Activated B cell treated with CpG ODN at 0.5 μM for 24 hours (primary cell): ENCODE data around the gene GP5. TPM values are rescaled to one million over a fixed set of nuclear protein-coding genes. Genes with fewer than 3 reads are reported as not detected.

Source experiments
- ATAC-seq: fragments of 200-7000 bp; cut with Tn5 transposase; one replicate; pipeline ENCODE4 v1.10.0; 2021; ENCODE audit warnings: low read depth, mild to moderate bottlenecking, moderate library complexity
- CTCF ChIA-PET: fragments of 350-600 bp; sonication (Branson Sonifier 250); formaldehyde crosslinking; loops from one replicate; lab custom pipeline; 2021; ENCODE audit warnings: antibody characterized with exemption; lab: Charles Lee
- POLR2A ChIA-PET: fragments of 350-600 bp; sonication (Branson Sonifier 250); formaldehyde crosslinking; loops from one replicate; lab custom pipeline; 2021; ENCODE audit warnings: antibody characterized with exemption; lab: Charles Lee
- DNase-seq: peaks from one replicate; pipeline ENCODE4 v3.0.0; 2022
- H3K27ac Mint-ChIP-seq: one replicate; pipeline ENCODE4 v1.8.0; 2020; ENCODE audit warnings: mixed read lengths
- H3K27me3 Mint-ChIP-seq: one replicate; pipeline ENCODE4 v1.8.0; 2021; ENCODE audit warnings: mixed read lengths
- H3K36me3 Mint-ChIP-seq: one replicate; pipeline ENCODE4 v1.8.0; 2021; ENCODE audit warnings: low read depth, mixed read lengths
- H3K4me1 Mint-ChIP-seq: one replicate; pipeline ENCODE4 v1.8.0; 2021; ENCODE audit warnings: mixed read lengths
- H3K4me3 Mint-ChIP-seq: one replicate; pipeline ENCODE4 v1.8.0; 2020; ENCODE audit warnings: mild to moderate bottlenecking, mixed read lengths
- H3K9me3 Mint-ChIP-seq: one replicate; pipeline ENCODE4 v1.8.0; 2020; ENCODE audit warnings: mixed read lengths
- intact Hi-C: fragments of 100-400 bp; cut with micrococcal nuclease; formaldehyde crosslinking; loops from one replicate; pipeline ENCODE4 v1.15.1; 2024
- total RNA-seq: library from RNA; stranded (reverse); gene quantifications from 2 replicates; pipeline ENCODE4 v1.2.3, GENCODE V29; 2022
- TF ChIP-seq, protein P1 (sequence below): fragments of 200-600 bp; IDR thresholded peaks from one replicate; pipeline ENCODE4 v1.8.0; 2022; ENCODE audit warnings: antibody characterized with exemption, mild to moderate bottlenecking

GP5 gene
- total RNA-seq, 1 donor from 2014 or later, result 0.18 TPM

DNA sequence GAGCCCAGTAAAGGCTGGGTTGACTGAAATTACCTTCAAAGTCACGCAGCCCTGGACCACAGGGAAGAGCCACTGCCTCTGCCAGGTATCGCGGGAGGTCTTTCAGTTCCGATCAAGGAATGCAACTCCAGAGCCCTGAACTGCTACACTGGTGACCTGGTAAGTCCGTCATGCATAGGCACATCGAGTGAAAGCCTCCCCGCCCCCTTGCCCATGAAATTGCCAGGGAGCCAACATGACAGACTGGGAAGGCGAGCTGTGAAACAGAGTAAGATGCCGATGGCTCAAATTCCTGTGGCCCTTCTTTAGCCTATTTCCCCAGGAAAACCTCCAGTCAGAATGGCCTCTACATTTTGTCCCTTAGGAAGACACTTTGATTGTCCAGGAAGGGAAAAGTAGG is 2.3 kb upstream of the GP5 start:
- Mint-ChIP-seq H3K9me3 (no peaks in the 10 kb centered on the region), H3K4me1 (peaks cover 25% of the 10 kb centered on the region), H3K36me3 (peaks cover 13% of the 10 kb centered on the region), H3K4me3 (no peak overlapping the region), H3K27me3 (peaks cover 25% of the 10 kb centered on the region), H3K27ac (no peak overlapping the region)
- POLR2A ChIA-PET, result no interaction called here
- ATAC-seq (no peak), DNase-seq (no peak)
- TF ChIP-seq, protein P1, sequence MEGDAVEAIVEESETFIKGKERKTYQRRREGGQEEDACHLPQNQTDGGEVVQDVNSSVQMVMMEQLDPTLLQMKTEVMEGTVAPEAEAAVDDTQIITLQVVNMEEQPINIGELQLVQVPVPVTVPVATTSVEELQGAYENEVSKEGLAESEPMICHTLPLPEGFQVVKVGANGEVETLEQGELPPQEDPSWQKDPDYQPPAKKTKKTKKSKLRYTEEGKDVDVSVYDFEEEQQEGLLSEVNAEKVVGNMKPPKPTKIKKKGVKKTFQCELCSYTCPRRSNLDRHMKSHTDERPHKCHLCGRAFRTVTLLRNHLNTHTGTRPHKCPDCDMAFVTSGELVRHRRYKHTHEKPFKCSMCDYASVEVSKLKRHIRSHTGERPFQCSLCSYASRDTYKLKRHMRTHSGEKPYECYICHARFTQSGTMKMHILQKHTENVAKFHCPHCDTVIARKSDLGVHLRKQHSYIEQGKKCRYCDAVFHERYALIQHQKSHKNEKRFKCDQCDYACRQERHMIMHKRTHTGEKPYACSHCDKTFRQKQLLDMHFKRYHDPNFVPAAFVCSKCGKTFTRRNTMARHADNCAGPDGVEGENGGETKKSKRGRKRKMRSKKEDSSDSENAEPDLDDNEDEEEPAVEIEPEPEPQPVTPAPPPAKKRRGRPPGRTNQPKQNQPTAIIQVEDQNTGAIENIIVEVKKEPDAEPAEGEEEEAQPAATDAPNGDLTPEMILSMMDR, result no peak
- intact Hi-C loops, result loop anchor here (5.0 to 10.0 kb wide), 2 partner anchors 939 to 1837 kb away; no protein-coding TSS in a partner anchor
- CTCF ChIA-PET, result no interaction called here

DNA sequence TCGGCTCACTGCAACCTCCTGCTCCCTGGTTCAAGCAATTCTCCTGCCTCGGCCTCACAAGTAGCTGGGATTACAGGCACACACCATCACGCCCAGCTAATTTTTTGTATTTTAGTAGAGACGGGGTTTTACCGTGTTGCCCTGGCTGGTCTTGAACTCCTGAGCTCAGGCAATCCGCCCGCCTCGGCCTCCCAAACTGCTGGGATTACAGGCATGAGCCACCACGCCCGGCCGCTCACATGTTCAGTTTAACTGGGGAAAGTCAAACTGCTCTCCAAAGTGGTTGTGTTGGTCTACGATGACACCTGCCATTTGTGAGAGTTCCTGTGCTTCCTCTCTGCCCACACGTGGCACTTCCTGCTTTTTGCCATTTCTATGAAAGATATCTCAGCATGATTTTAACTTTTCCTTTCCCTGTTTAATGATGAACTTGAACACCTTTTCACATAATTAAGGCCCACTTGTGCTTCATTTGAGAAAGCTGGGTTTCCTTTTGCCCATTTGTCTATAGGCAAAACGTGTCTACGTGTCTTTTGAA is 877 bp upstream of the GP5 start:
- H3K4me3 Mint-ChIP-seq, result no peak overlapping the region
- ChIA-PET POLR2A (interaction anchor here (0.6 kb wide), 1 partner anchor 1745 kb away, joined by 3 read pairs; no protein-coding TSS in a partner anchor), CTCF (no interaction called here)
- intact Hi-C loops, result loop anchor here (5.0 to 10.0 kb wide), 2 partner anchors 938 to 1835 kb away; no protein-coding TSS in a partner anchor
- ATAC-seq (no peak), DNase-seq (no peak)
- peaks cover 25% of the 10 kb centered on the region for H3K27me3 Mint-ChIP-seq
- TF ChIP-seq, protein P1, result no peak
- peaks cover 4% of the 10 kb centered on the region for H3K36me3 Mint-ChIP-seq
- no peaks in the 10 kb centered on the region for H3K9me3 Mint-ChIP-seq
- no peak overlapping the region for H3K27ac Mint-ChIP-seq
- peaks cover 32% of the 10 kb centered on the region for H3K4me1 Mint-ChIP-seq

DNA sequence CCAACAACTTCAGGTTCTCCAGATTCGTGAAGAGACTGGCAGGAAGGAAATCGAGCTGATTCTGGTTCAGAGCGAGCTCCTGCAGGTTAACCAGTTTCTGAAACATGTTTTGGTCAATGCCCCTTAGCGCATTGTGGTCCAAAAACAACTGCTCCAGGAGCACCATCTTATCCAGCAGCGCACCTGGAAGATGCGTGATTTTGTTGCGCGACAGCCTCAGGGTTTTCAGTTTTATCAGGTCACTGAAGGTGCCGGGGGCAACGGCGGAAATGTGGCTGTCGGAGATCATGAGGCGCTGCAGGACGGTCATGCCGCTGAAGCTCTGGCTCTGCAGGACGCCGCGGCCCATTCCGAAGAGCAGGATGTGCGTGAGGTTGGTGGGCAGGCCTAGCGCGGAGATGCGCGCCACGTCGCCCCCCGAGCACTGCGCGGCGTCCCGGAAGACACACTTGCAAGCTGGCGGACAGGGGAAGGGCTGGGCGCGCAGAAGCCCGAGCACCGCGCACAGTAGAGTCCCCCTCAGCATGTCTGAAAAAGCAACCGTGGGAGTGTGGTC is 1.2 kb downstream of the GP5 start:
- Mint-ChIP-seq H3K36me3 (peaks cover under 1% of the 10 kb centered on the region), H3K4me1 (peaks cover 32% of the 10 kb centered on the region), H3K27me3 (peaks cover 25% of the 10 kb centered on the region), H3K9me3 (no peaks in the 10 kb centered on the region), H3K27ac (no peak overlapping the region), H3K4me3 (peak overlapping the region; percentile 73)
- intact Hi-C loops, result no loop called here
- POLR2A ChIA-PET, result no interaction called here
- TF ChIP-seq, protein P1, result no peak
- CTCF ChIA-PET, result interaction anchor here (1.3 to 1.4 kb wide), 2 partner anchors 8 to 13 kb away, joined by 4 to 5 read pairs; no protein-coding TSS in a partner anchor
- no peak for DNase-seq
- peak; percentile 38 for ATAC-seq

DNA sequence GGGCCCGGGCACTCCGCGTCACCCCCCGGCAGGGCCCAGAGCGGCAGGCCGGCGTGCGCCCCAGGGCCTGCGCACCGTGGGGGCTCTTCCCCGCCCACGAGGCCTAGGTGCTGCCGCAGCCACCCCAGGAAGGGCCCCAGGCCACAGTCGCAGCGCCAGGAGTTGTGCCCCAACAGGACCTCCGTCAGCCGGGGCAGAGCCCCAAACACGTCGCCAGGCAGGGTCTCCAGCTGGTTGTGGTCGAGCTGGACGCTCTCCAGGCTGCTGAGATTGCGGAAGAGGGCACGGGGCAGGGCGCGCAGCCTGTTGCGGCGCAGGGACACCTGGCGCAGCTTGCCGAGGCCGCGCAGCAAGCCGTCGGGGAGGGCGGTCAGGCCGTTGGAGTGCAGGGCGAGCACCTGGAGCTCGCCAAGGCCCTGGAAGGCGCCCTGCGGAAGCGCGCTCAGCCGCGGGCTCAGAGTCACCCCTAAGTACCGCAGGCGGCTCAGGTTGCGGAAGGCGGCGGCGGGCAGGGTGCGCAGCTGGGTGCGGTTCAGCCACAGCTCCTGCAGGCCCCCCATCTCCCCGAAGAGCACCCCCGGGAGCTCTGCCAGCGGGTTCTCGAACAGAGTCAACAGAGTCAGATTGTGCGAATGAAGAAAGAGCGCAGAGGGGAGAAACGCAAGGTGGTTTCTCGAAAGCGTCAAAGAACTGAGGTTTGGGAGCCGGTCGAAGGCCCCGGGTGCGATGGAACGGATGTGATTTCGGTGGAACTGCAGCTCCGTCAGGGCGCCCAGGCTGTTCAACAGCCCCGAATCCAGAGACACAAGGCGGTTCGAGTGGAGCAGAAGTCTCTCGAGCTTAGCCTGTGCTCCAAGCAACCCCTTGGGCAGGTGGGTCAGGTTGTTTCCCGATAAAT is 2.0 kb downstream of the GP5 start:
- Mint-ChIP-seq H3K27ac (no peak overlapping the region), H3K27me3 (peaks cover 25% of the 10 kb centered on the region), H3K4me1 (peaks cover 32% of the 10 kb centered on the region), H3K9me3 (no peaks in the 10 kb centered on the region), H3K36me3 (no peaks in the 10 kb centered on the region), H3K4me3 (peak overlapping the region; percentile 73)
- ChIA-PET CTCF (interaction anchor here (1.0 to 1.4 kb wide), 4 partner anchors 9 to 53 kb away, joined by 3 to 5 read pairs (median 4); no protein-coding TSS in a partner anchor), POLR2A (no interaction called here)
- DNase-seq (no peak), ATAC-seq (peak; percentile 40)
- TF ChIP-seq, protein P1, result no peak
- intact Hi-C loops, result no loop called here

DNA sequence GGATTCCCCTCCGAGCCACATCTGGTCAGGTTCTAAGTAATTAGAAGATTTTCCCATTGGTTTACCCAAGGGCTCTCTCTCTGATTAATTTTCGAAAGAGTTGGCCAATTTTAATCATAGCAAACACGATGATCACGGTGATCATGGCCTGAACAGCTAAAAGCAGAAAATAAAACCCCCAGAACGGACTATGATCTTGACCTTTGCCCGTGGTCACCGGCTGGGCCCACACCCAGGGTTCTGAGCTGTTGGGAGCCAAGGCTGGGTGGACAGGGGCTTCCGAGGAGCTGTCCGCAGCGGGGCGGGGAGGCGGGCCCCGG is 2.6 kb downstream of the GP5 start:
- no peak overlapping the region for H3K27ac Mint-ChIP-seq
- peak overlapping the region; percentile 48 for H3K4me3 Mint-ChIP-seq
- no peaks in the 10 kb centered on the region for H3K9me3 Mint-ChIP-seq
- peaks cover 32% of the 10 kb centered on the region for H3K4me1 Mint-ChIP-seq
- ATAC-seq (no peak), DNase-seq (no peak)
- TF ChIP-seq, protein P1, result no peak
- H3K27me3 Mint-ChIP-seq, result peaks cover 25% of the 10 kb centered on the region
- H3K36me3 Mint-ChIP-seq, result no peaks in the 10 kb centered on the region
- ChIA-PET CTCF (interaction anchor here (1.0 to 1.4 kb wide), 4 partner anchors 8 to 53 kb away, joined by 3 to 5 read pairs (median 4); no protein-coding TSS in a partner anchor), POLR2A (no interaction called here)
- intact Hi-C loops, result no loop called here
